HepG2 (cell line): ENCODE measurements around the gene MDH2. TPM values are rescaled to one million over a fixed set of nuclear protein-coding genes. Genes with fewer than 3 reads are reported as not detected.

Experiments
- ATF7-NPFF ChIP-seq: sonication (generic); formaldehyde crosslinking; IDR thresholded peaks from 2 replicates; pipeline ENCODE4 v1.8.1; 2023; ENCODE audit warnings: mild to moderate bottlenecking, low read depth, missing genetic modification reagents, moderate library complexity
- ELK4 ChIP-seq: sonication (generic); formaldehyde crosslinking; IDR thresholded peaks from 2 replicates; pipeline ENCODE4 v1.9.0; 2021; ENCODE audit warnings: missing genetic modification reagents, borderline replicate concordance
- GPN1 ChIP-seq: sonication (generic); formaldehyde crosslinking; IDR thresholded peaks from 2 replicates; pipeline ENCODE4 v1.5.1; 2020; ENCODE audit warnings: missing genetic modification reagents, borderline replicate concordance
- ISL2 ChIP-seq: sonication (generic); formaldehyde crosslinking; IDR thresholded peaks from 2 replicates; pipeline ENCODE4 v1.5.0; 2020; ENCODE audit warnings: missing genetic modification reagents
- KLF12 ChIP-seq: sonication (generic); formaldehyde crosslinking; IDR thresholded peaks from 2 replicates; pipeline ENCODE4 v1.4.0; 2020; ENCODE audit warnings: missing genetic modification reagents, borderline replicate concordance
- MXD1 ChIP-seq: sonication (generic); formaldehyde crosslinking; IDR thresholded peaks from 2 replicates; pipeline ENCODE4 v1.4.0; 2020; ENCODE audit warnings: mild to moderate bottlenecking, missing genetic modification reagents
- MYNN ChIP-seq: sonication (generic); formaldehyde crosslinking; IDR thresholded peaks from 2 replicates; pipeline ENCODE4 v1.4.0; 2020; ENCODE audit warnings: mild to moderate bottlenecking, low read depth, missing genetic modification reagents
- NFYC ChIP-seq: IDR thresholded peaks from 2 replicates; pipeline ENCODE4 v1.6.1; 2016; ENCODE audit warnings: missing genetic modification reagents, missing compliant biosample characterization
- PLSCR1 ChIP-seq: sonication (generic); formaldehyde crosslinking; IDR thresholded peaks from 2 replicates; pipeline ENCODE4 v1.5.0; 2020; ENCODE audit warnings: missing genetic modification reagents, mild to moderate bottlenecking, borderline replicate concordance
- PRDM10 ChIP-seq: sonication (generic); formaldehyde crosslinking; IDR thresholded peaks from 2 replicates; pipeline ENCODE4 v1.4.0; 2020; ENCODE audit warnings: low read depth, missing genetic modification reagents
- SP1 ChIP-seq, 2 experiments: fragments of 450-650 bp in 1 of 2; sonication (generic) in 1 of 2; formaldehyde crosslinking in 1 of 2; IDR thresholded peaks; 2 replicates each; pipeline versions ENCODE4 v1.4.0 to v1.6.1; 2016 to 2020; ENCODE audit warnings: missing genetic modification reagents in 1 of 2
- STAT6 ChIP-seq: sonication (generic); formaldehyde crosslinking; IDR thresholded peaks from 2 replicates; pipeline ENCODE4 v1.4.0; 2020; ENCODE audit warnings: missing genetic modification reagents, mild to moderate bottlenecking, borderline replicate concordance
- U2AF1 ChIP-seq: fragments of 200-400 bp; formaldehyde crosslinking; optimal IDR thresholded peaks from 2 replicates; pipeline ENCODE3; 2017; ENCODE audit warnings: mild to moderate bottlenecking, low read depth, low read length
- ZC3H4 ChIP-seq: sonication (generic); formaldehyde crosslinking; IDR thresholded peaks from 2 replicates; pipeline ENCODE4 v1.4.0; 2020; ENCODE audit warnings: missing genetic modification reagents, borderline replicate concordance
- ZNF724P ChIP-seq: sonication (generic); formaldehyde crosslinking; IDR thresholded peaks from 2 replicates; pipeline ENCODE4 v1.8.0; 2022; ENCODE audit warnings: missing genetic modification reagents, borderline replicate concordance
- ZNF75D ChIP-seq: sonication (generic); formaldehyde crosslinking; IDR thresholded peaks from 2 replicates; pipeline ENCODE4 v1.8.1; 2023; ENCODE audit warnings: missing genetic modification reagents, mild to moderate bottlenecking, borderline replicate concordance
- ZNF773 ChIP-seq: sonication (generic); formaldehyde crosslinking; IDR thresholded peaks from 2 replicates; pipeline ENCODE4 v1.4.0; 2020; ENCODE audit warnings: missing genetic modification reagents, borderline replicate concordance
- polyA plus RNA-seq, 8 experiments: library from polyadenylated mRNA; depleted of rRNA in 3 of 8; stranded (reverse) in 7 of 8; unstranded in 1 of 8; fragments of >200 nt; fragmentation: Illumina TruSeq in 4 of 8; extraction: Trizol in 4 of 8; gene quantifications; 2 replicates each; pipeline versions ENCODE4 v1.2.1 to v1.2.3, GENCODE V29; 2011 to 2016; ENCODE audit warnings: low read depth in 4 of 8, missing spikeins in 1 of 8, mixed read lengths in 1 of 8; ENCODE audit not compliant: insufficient read depth in 1 of 8
- total RNA-seq, 5 experiments: library from RNA; depleted of rRNA; stranded (reverse); fragments of >200 nt; fragmentation: Illumina TruSeq; extraction: Trizol; gene quantifications; 2 replicates each; pipeline ENCODE4 v1.2.3, GENCODE V29; 2016; ENCODE audit warnings: low read depth in 1 of 5

MDH2 gene
- total and polyA plus RNA-seq, 2 of the 13 experiments (the other 11 are each of a cell fraction or from before 2014, with no cell fraction given): 81.4 to 90.3 TPM

- TF ChIP-seq STAT6 (CRISPR knock-in tag): peak; percentile 28; the same call in 1 of the 2 replicates
- no peak for TF ChIP-seq ZNF773 (CRISPR knock-in tag)
- TF ChIP-seq SP1 (IDR thresholded peaks at IDR 0.05): peak; percentile 91
- TF ChIP-seq SP1 (CRISPR knock-in tag; IDR thresholded peaks at IDR 0.05): no peak
- no peak for TF ChIP-seq PLSCR1
- TF ChIP-seq ISL2 (CRISPR knock-in tag): peak; percentile 71; the same call in 1 of the 2 replicates
- no peak for TF ChIP-seq ATF7-NPFF (CRISPR knock-in tag)
- no peak; the same call in 1 of the 2 replicates for TF ChIP-seq MYNN
- TF ChIP-seq KLF12 (CRISPR knock-in tag): 0 out of 2 replicates have a peak, but pooled peaks have one; percentile 85
- peak; percentile 80 for TF ChIP-seq U2AF1
- TF ChIP-seq MXD1: peak; percentile 95
- TF ChIP-seq ELK4 (CRISPR knock-in tag): peak; percentile 80; the same call in 1 of the 2 replicates
- peak; percentile 51 for TF ChIP-seq NFYC (CRISPR knock-in tag)
- no peak for TF ChIP-seq PRDM10 (CRISPR knock-in tag)
- TF ChIP-seq ZNF724P (CRISPR knock-in tag): no peak; the same call in 1 of the 2 replicates
- no peak for TF ChIP-seq ZC3H4 (CRISPR knock-in tag)
- no peak; the same call in 1 of the 2 replicates for TF ChIP-seq ZNF75D (CRISPR knock-in tag)
- no peak for TF ChIP-seq GPN1 (CRISPR knock-in tag)
Measured at GRCh38 chr7:76047811-76048667, at the start of gene MDH2, which contains the start of gene STYXL1 (continued).
